Measurements from ENCODE around the gene KCNG1.

KCNG1 gene

GRCh38 chr20:51034988-51035656, 12.2 kb upstream of the KCNG1 start:
- DNase-seq (ENCODE audit: low read depth) = no peak

- no peak for DNase-seq (ENCODE audit: low read depth)
These were observed 11.6 kb upstream of the KCNG1 start for GRCh38 chr20:51034476-51034875.

GRCh38 chr20:51029963-51030920, 7.3 kb upstream of the KCNG1 start:
- DNase-seq (ENCODE audit: low read depth) = no peak

GRCh38 chr20:51029556-51029955, 6.6 kb upstream of the KCNG1 start:
- DNase-seq (ENCODE audit: low read depth) = no peak

- no peak for DNase-seq (ENCODE audit: low read depth)
These were observed 5.8 kb upstream of the KCNG1 start for GRCh38 chr20:51028616-51029212.

- no peak for DNase-seq (ENCODE audit: low read depth)
These were observed 4.3 kb upstream of the KCNG1 start for GRCh38 chr20:51027035-51027795.

GRCh38 chr20:51026269-51026668, 3.4 kb upstream of the KCNG1 start:
- no peak for DNase-seq (ENCODE audit: low read depth)

GRCh38 chr20:51024761-51025160, 1.9 kb upstream of the KCNG1 start:
- no peak for DNase-seq (ENCODE audit: low read depth)

- no peak for DNase-seq (ENCODE audit: low read depth)
These were observed 779 bp upstream of the KCNG1 start for GRCh38 chr20:51023617-51024155.

- no peak for DNase-seq (ENCODE audit: low read depth)
These were observed 592 bp downstream of the KCNG1 start for GRCh38 chr20:51022227-51022802.

- no peak for DNase-seq (ENCODE audit: low read depth)
These were observed 1.6 kb downstream of the KCNG1 start for GRCh38 chr20:51021067-51022025.

- no peak for DNase-seq (ENCODE audit: low read depth)
These were observed 2.2 kb downstream of the KCNG1 start for GRCh38 chr20:51020657-51021056.

- DNase-seq (ENCODE audit: low read depth) = no peak
These were observed 3.0 kb downstream of the KCNG1 start for GRCh38 chr20:51019656-51020592.

GRCh38 chr20:51017251-51017650, 5.7 kb downstream of the KCNG1 start:
- no peak for DNase-seq (ENCODE audit: low read depth)

- no peak for DNase-seq (ENCODE audit: low read depth)
These were observed 6.4 kb downstream of the KCNG1 start for GRCh38 chr20:51016521-51016920.

GRCh38 chr20:51014797-51015722, 7.8 kb downstream of the KCNG1 start:
- no peak for DNase-seq (ENCODE audit: low read depth)

- no peak for DNase-seq (ENCODE audit: low read depth)
These were observed 9.2 kb downstream of the KCNG1 start for GRCh38 chr20:51013577-51014330.

Measured in stimulated activated CD8-positive, alpha-beta memory T cell treated with anti-CD3 and anti-CD28 coated beads, Interleukin-15, amount 100 ng/mL, for 24 hours (primary cell).